SIG-M5 (cell line): Measurements from ENCODE around the gene UGT1A8.

ENCODE experiments used
- DNase-seq: peaks from one replicate; lab custom pipeline; 2025; lab: John Stamatoyannopoulos, UW

Gene UGT1A8

DNA sequence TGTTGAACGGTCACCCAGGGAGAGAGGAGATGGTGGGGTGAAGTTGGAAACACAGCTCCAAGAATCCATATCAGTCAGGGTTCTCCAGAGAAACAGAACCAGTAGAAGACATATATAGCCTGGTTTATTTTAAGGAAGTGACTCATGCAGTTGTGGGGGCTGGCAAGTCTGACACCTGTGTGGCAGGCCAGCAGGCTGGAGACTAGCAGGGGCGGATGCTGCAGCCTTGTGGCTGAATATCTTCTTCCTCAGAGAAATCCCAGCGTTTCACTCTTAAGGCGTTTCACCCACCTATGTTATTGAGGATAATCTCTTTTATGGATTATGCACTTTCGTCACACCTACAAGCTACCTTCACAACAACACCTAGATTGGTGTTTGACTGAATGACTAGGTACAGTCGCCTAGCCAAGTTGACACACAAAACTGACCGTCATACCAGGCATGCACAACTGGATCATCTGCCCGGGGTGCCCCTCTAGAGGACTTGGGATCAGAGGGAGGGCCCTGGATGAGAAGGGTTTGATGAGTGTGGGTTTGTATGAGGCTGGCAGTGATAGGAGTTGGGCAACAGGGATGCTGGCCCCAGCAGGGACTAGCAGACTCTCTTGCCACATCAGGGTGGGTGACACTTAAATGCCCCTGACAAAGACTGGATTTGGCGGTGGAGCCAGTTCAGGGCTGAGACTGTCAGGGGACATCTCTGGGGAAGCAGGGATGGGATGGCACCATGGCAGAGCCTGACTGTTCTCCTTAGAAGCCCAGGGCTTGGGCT, 184.1 kb downstream of the UGT1A8 start:
- DNase-seq: no peak

DNA sequence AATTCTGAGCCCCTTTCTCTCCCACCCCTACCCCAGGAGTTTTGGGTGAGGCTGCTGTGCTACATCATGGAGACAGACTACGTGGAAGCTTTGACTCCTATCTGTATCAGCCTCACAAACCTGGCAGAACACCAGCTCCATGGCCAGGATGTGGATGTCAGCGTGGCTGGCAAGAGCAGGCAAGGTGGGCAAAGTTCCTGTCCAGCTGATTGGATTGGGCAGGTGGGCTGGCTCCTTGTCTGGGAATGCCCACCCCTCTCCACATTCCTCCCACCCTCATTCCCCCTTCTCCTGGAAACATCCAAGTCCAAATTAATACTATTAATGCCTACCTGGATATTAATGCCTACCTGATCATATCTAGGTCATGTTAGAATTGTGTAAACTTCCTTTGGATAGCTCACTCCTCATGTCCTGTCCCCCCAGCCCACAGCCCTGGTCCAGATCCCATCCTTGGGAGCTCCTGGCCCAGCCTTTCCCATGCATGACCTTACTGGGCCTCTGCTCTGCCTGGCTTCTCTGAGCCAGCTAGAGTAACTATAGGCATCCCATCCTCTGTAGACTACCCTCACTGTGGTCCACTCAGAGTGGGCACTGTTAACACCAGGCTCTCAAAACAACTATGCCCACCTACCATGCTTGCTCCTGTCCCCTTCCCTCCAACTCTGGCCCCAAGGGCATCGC, 184.8 kb downstream of the UGT1A8 start:
- no peak for DNase-seq

DNA sequence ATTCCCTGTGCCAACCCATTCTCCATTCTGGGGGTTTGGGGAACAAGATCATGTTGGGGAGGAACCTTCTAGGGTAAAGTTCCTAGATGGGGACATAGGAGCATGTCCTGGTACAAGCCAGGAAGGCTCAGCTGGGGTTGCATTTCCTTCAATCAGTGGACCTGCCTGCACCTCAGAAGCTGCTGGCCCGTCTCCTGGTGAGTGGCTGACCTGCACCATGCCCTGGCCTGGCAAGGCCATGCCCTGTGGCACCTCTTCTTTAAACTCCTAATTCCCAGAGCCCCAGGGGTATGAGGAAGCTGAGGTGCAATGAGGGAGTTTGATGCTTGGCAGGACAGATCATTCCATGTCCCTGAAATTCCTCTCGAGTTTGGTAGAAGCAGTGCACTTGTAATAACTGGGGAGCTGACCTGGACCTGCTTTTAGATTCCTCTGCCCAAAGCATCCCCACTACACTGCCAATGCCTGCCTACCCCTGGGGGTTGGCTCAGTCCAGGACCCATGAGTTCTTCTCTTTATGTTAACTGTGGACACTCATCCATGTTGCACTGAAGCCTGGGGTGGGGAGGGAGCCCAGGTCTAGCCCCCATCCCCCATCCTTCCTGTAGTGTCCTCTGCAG, 186.0 kb downstream of the UGT1A8 start:
- DNase-seq: no peak

DNA sequence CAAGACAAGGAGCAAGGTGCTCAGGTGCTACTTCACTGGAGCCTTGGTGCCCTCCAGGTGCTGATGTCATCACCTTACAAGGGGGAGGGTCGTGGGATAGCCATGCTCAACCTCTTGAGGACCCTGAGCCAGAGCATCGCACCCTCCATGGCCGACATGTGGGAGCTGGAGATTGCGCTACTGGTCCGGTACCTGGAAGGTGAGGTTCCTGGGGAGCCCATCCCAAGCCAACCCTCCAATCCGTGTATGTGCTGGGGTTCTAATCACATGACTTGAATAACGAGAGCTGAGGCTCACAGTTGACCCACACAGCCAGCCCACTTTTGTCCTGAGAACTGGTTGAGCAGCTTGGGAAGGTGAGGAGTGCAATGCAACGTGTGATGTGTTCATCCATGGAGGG, 186.6 kb downstream of the UGT1A8 start:
- DNase-seq: no peak

DNA sequence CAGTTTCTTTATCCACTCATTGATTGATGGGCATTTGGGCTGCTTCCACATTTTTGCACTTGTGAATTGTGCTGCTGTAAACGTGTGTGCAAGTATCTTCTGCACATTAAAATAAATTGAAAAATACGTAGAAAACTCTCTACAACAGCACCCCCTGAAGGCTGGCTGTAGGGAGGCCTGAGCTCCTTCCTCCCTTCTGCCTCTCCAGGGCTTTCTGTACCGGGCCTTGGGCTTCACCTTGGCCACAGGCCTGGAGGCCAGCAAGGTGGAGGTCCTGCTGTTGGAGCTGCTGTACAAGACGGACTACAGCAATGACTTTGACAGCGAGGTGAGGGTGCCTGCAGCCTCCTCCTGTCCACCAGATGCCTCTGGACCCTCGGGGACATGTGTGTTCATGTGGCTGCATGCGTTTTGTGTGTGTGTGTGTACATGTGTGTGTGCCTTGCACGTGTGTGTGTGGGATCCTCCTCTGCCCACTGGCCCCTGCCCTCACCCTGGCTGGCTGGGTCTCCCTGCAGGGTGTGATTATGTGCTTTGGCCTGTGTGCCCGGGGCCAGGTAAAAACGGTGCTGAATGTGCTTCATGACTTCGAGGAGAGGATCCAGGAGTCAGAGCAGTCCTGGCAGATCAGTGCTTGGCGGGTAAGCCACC, 189.9 kb downstream of the UGT1A8 start:
- DNase-seq: no peak

DNA sequence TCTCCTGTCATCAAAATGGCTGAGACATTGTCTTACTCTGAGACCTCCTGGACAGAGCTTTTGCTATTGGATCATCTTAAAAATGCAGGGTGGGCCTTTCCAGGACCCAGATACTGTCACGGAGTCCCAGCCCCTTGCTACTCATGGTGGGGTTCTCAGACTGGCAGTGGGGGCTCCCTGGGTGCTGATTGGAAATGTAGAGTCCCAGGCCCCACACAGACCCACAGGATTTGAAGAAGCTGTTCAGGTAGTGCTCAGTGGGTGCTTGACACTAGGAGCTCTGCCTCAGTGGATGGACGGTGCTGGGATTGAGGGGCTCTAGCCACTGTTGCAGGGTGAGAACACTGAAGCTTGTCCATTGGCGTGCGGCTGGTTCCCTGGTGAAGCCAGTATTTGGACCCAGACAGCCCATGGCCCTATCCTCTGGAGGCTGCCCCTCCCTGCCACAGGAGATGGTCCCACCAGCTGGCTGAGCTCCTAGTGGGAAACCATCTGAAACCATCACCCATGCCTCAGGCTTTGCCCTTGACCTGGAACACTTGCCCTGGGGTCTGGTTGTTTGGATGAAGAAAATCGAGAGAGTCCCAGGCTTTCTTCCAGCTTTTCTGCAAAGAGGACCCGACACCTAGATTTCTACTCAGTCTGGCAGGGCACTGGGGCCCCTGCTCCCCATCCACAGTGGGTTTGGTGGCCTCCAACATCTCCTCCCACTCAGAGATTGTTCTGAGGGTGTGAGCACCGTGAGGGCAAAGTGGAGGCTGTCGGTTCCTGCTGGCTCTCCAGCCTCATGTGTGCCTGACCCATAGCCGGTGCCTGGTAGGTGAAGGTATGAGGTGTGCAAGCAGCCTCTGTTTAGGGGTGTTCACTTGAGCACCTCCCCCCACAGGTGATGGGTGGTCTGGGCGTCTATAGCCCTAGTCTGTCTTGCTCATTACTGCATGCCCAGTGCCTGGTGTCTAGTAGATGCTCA, 190.8 kb downstream of the UGT1A8 start:
- DNase-seq: no peak

DNA sequence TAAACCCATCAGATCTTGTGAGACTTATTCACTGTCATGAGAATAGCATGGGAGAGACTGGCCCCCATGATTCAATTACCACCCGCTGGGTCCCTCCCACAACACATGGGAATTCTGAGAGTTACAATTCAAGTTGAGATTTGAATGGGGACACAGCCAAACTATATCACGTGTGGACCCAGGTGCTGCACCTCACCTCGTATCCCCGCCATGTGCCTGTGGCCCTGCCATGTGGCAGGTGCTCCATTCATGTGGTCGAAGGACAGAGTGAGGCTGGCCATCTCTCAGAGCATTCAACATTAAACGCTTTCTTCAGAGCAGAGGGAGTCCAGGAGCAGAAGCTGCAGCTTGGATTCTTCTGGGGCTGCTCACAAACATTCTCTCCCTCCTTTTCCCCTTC, 193.0 kb downstream of the UGT1A8 start:
- DNase-seq: no peak

DNA sequence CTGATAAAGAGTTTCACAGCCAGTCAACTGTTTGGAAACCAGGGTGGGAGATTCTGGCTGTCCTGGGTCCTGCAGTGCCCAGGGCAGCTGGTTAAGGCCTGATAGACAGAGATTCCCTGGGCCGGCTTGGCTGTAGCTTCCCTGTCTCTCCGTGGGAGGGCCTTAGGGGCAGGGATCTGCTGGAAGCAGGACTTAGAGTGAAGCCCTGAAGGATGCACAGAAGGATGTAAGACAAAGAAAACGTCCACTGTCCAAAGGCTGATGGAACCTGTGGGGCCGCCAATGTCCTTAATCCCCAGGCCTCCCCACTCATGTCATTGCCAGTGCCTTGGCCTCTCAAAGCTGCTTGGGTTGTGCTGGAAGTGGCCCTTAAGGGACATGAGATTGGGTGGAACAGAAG, 193.7 kb downstream of the UGT1A8 start:
- no peak for DNase-seq

DNA sequence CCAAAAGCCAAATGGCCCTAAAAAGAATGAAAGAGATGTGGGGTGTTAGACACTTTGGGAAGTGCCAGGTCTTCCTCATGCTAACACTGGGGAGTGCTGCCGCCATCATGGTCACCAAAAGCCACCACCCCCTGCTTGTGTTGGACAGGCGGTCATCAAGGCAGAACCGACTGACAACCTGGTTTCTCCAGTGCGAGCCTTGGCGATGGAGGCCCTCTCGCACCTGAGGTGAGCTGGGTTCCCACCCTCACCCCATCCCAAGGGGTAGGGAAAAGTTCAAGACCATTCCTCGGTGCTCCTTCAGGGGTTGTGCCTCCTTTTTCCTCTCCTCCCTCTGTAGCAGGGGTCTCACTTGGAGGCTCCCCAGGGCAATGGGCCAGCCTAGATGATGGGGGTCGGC, 194.3 kb downstream of the UGT1A8 start:
- no peak for DNase-seq

DNA sequence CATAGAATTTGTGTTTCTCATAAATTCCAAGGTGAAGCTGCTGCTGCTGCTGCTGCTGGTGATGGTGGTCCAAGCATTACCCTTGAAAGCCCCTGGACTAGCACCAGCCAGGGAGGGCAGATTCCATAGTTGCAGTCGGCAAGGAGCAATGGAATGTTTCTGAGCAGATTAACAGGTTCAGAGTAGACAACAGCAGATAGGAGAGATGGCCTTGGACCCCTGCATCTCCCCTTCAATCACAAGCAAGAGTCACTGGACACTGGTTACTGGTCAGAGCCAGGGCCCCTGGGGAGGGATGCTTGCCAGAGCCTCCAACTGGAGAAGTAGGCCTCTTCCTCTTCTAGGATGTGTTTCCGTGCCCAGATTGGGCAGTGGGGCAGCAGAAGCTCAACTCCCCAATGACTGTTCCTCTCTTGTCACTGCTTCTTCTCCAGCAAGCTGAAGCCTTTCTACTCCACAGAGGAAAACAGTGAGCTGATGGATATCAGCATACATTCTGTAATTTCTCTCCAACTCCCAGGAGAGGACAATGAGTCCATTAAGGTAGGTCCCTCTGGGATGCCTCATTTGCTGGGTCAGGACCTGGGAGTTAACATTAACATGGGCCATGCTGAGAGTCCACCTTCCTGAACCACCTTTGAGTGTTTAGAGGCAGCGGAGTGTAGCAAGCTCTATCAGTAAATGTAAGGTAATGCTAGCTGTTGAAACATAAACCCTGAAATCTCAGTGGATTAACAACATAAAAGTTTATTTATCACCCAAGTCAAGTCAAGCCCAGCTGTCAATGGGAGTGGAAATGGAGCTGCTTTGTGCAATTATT, 196.0 kb downstream of the UGT1A8 start:
- no peak for DNase-seq

DNA sequence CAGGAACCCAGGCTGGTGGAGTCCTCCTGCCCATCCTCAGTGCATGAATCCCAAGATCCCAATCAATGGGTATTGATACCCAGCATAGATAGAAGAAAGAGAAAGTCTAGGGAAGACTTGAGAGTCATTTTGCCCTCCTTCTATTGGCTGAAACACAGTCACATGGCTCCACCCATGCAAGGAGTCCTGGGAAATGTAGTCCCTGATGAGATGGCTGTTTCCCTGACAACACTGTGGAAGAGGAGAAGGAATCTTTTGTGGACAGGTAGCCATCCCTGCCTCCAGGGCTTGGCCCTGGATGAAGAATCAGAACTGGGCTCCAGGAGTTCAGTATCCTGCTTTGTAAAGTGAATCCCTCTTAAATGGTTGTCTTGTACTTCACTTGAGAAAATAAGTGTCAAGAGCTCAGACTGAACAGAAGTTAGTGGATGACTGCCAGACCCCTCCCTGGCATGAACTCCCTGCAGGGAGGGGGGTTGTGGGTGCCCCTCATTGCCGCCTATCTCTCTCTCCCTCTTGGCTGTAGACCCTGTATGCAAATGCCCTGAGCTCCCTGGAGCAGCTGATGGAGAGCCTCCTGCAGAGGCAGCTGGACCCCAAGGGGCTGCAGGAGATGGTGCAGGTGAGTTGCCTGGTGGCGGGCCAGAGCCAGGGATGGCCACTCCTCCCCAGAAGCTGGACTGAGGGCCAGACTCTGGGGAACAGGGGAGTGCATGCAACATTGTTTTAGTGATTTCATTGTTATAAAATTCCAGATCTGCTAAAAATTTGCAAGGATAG, 196.8 kb downstream of the UGT1A8 start:
- no peak for DNase-seq

DNA sequence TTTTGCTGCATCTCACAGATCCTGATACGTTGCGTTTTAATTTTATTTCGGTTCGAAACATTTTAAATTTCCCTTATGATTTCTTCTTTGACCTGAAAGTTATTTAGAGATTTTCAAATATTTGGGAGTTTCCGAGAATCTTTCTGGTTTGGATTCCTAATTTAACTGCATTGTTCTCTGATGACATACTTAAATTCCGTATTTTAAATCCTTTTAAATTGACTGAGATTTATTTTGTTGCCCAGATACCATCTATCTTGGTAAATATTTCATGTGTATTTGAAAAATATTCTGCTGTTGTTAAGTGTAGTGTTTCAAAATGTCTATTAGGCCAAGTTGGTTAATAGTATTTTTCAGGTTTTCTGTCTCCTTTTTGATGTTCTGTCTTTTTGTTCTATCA, 198.4 kb downstream of the UGT1A8 start:
- DNase-seq: no peak

DNA sequence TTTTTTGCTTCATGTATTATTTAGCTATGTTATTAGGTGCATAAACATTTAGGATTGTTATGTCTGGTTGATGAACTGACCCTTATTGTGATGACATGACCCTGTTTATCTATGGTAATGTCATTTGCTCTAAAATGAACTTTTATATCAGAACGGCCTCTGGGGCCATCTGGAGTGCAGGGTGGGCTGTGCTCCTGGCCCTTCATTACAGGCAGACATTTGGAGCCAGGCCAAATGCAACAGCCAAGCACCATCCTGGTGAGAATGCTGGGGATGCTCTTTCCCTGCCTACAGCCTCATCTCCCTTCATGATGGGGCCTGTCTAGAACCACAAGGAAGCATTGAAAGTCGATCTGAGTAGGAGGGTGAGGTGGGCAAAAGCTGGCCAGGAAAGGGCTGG, 198.9 kb downstream of the UGT1A8 start:
- DNase-seq: no peak

DNA sequence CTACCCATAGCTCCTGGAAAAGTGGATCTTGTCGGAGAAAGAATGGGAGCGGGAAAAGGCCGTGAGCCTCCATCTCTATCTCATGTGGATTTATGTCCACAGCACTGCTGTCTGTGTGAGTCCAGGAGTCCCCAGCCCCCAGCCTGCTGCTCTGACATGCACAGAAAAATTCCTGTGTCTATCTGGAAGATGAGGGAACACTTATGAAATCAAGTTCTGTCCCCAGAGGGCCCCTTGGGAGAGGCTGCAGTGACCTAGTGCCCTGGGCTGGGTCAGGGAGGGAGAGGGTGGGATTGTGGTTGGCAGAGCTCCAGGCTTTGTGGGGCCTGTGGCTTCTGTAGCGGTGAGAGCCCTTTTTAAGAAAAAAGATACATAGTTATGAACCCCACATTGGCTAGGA, 199.3 kb downstream of the UGT1A8 start:
- DNase-seq: no peak

DNA sequence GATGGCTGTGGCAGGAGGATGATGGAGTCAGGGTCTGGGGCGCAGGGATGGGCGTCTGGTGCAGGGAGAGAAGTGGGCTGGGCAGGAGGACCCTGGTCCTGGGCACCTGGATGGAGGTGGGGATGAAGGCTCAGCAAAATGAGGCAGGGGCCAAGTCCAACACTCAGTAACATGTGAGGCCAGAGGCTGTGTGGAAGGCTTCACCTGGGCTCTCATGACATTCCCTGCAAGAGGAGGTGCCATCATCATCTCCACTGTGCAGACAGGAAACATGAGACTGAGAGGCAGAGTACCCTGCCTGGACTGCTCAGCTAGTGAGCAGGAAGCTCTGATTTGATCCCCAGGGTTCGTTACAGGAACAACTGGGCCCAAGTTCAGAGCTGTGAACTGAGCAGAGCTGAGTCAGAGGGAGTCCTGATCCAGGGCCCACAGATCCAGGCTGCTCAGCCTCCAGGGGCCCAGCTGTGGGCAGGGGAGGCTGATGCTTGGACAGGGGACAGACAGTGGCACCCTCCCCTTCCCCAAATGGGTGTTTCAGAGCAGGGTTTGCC, 200.0 kb downstream of the UGT1A8 start:
- DNase-seq: no peak

DNA sequence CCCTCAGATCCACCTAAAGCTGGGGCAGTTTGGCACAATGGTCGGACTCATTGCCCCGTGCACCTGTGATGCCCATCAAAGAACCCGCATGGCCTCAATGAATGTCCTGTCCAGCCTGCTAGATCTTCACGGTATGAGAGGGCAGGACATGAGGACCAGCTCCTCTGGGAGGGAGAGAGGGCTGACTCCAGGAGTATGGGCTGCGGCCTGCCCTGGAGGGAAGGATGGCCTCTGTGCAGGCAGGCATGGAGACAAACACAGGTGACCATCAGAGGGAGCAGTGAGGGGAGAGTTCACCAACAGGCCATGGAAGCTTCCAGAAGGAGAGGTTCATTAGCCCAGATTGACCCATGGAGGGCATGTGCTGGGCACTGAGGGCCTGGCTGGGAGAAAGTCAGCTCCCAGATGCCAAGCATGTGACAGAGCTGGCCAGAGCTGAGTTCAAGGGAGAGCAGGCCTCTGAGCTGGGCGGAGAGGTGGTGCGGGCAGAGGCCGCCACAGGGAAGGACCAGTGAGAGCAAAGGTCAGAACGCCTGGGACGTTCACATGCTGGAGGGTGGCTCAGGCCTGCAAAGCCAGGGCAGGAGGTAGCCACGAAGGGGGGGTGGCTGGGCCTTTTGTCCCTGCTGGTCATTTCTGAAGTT, 200.7 kb downstream of the UGT1A8 start:
- no peak for DNase-seq

DNA sequence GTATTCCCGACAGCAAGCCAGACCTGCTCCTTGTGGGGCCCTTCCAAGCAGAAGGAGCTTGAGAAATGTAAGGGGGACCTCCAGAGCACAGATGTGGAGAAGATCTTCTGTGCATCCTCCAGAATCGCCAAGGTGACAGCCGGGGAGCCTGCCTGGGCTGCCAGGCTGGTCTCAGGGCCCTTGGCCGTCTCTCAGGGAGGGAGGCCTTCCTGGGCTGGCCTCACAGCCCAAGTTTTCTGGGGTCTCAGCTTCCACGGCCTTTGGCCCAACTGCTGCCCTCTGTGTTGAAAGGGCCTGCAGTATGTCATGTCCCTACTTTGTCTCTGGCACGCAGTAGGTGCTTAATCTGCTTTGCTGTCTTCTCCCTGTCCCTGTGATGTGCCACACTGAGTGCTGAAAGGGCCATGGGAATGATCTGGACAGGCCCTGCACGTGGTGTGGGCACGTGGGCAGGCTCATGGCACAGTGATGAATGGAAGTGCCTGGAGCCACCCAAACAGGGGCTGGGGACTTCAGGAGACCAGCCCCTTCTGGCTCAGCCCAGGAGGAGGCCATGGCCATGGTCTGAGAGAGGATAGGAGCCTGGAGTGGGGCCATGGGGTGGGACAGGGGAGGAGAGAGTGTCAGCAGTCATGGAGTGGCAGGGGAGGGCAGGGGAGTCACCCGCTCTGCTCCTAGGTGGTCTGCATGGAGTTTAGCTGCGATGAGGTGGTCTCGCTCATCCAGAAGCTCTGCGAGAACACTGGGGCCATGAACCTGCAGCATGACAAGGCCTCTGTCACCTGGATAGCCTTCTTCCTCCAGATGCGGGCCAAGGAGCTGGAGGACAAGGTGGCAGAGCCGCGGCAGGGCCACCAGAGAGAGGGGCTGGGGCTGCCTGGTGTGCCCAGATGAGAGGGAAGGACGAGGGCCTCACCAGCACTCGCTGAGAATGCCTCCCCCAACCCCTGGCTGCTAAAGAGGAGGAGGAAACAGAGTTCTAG, 201.5 kb downstream of the UGT1A8 start:
- DNase-seq: no peak
